T-helper 1 cell treated with Interleukin-12 subunit alpha and Interleukin-12 subunit beta and Interleukin-4 antibody, amounts not matched to agents 30 ng/mL and 1 ng/mL, for 36 hours (primary cell): ENCODE data around the gene WNK2. TPM values are rescaled to one million over a fixed set of nuclear protein-coding genes. Genes with fewer than 3 reads are reported as not detected.

Experiments used
- intact Hi-C: fragments of 100-400 bp; cut with micrococcal nuclease; formaldehyde crosslinking; loops from one replicate; pipeline ENCODE4 v1.15.1; 2024
- total RNA-seq: library from RNA; stranded (reverse); gene quantifications from 2 replicates; pipeline ENCODE4 v1.2.3, GENCODE V29; 2022

The WNK2 gene
- total RNA-seq, 1 donor from 2014 or later, result 0.22 TPM

- intact Hi-C loops, result no loop called here
Observed at GRCh38 chr9:93252781-93253530, 69.0 kb downstream of the WNK2 start.

DNA sequence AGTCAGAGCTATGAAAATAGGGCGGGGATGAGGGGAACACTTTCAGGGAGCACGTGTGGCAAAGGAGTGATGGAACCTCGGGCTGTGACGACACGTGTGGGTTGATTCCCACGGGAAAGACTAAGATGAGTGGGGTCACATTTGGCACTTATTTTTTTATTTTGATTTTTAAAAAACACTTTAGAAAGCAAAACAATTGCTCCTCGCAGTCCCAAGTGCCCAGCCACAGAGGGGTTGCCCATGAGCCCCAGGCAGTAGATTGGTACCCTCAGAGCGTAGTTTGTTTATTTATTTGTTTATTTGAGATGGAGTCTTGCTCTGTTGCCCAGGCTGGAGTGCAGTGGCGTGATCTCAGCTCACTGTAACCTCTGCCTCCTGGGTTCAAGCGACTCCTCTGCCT lies 69.7 kb downstream of the WNK2 start:
- intact Hi-C loops, result no loop called here

- intact Hi-C loops, result no loop called here
Observed at GRCh38 chr9:93254061-93254481, 70.1 kb downstream of the WNK2 start.

- intact Hi-C loops, result no loop called here
Observed at GRCh38 chr9:93254806-93255493, 71.0 kb downstream of the WNK2 start.

DNA sequence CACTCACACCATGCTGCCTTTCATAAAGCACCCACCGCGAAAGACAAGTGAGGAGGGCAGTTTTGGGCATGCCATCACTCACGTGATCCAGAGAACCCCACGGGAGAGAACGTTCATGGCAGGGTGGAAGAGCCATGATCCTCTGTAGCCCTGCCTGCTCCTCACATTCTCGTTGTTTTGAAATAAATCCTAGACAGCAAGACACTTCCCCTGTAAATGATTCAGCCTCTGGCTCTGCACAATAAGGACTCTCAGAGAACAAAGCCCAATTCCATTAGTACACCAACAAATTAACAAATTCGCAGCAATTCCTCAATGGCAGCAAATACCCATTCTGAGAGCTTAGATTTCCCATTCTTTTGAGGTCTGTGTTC lies 71.5 kb downstream of the WNK2 start:
- intact Hi-C loops, result no loop called here

DNA sequence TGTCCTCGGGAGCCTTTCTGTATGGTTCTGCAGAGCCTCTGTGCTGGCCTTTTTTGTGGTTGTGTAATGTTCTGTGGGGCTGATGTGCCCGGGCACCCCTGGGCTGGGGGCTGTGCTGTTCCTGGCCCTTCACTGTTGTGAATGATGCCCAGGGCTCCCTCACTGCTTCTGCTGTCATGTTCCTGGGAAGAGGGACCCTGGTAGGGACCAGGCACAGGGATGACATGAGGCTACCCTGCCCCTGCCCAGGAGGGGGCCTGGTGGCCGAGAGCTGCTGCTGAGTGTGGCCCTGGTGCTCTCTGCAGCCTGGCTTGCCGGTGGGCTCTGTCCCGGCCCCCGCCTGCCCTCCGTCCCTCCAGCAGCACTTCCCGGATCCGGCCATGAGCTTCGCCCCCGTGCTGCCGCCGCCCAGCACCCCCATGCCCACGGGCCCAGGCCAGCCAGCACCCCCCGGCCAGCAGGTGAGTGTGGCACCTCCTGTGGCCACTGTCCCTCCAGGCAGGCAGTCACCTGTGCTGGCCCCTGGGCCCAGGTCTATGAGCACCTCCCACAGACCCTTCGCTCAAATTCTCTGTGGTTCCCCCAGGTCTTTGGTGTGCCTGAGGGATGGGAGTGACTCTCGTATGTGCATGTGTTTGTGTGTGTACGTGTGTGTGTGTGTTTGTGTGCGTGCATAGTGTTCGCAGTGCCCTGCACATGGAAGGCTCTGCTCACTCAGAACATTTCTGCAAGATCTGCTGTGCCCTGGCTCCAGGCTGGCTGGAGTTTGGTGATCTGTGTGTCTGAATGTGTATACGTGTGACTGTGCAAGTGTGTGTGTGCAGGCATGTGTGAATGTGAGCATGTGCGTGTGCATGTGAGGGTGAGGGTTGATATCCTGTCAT lies 72.3 kb downstream of the WNK2 start:
- intact Hi-C loops, result no loop called here

GRCh38 chr9:93256878-93257807 lies 73.2 kb downstream of the WNK2 start:
- intact Hi-C loops, result no loop called here

GRCh38 chr9:93257808-93258331 lies 73.9 kb downstream of the WNK2 start:
- intact Hi-C loops, result no loop called here

DNA sequence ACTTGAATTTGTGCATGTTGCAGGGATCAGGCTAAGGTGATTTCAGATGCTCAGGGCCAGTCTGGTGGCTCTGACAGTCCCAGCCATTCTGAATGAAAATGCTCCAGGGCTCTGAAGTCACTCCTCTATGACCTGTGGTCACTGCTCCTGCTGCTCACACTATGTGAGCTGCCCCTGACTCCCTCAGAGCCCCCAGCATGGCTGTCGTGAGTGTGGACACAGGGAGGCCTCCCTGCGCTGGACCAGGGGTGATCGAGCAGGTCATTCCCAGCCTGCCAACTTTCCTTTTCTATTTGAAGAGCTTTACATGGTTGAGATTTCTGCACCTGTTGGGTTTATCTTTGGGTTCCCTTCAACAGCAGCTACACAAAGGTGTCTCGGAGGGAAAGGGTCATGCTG lies 74.5 kb downstream of the WNK2 start:
- intact Hi-C loops, result no loop called here

DNA sequence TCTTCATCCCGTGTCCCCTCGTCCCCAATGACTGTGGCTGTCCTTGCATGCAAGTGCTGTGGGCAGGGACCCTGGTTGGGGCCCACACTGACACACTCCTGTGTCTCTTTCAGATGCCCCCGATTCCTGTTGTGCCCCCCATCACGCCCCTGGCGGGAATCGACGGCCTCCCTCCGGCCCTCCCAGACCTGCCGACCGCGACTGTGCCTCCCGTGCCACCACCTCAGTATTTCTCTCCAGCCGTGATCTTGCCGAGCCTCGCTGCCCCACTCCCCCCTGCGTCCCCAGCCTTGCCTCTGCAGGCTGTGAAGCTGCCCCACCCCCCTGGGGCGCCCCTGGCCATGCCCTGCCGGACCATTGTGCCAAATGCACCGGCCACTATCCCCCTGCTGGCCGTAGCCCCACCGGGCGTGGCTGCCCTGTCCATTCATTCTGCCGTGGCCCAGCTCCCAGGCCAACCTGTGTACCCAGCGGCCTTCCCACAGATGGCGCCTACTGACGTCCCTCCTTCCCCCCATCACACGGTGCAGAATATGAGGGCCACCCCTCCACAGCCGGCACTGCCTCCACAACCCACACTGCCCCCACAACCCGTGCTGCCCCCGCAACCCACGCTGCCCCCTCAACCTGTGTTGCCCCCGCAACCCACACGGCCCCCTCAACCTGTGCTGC lies 75.0 kb downstream of the WNK2 start:
- intact Hi-C loops, result no loop called here

GRCh38 chr9:93259490-93260262 lies 75.7 kb downstream of the WNK2 start:
- intact Hi-C loops, result no loop called here

GRCh38 chr9:93260263-93261066 lies 76.5 kb downstream of the WNK2 start:
- intact Hi-C loops, result no loop called here

DNA sequence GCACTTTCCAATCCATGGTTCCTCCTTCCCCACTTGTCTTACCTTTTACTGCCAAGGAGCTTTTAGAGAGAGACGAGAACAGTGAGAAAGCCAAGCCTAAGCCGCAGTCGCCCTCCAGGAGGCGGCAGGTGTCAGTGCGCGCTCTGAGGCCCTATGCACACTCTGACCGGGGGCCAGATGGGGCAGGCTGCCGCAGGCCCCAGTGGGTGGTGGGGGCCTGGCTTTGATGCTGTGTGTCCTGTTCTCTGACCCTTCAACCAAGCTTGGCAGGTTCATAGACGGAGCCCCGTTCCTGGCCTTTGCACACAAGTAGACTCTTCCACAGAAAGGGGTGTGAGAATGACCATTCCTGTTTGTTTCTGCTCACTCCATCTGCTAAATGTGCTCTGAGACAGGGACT lies 77.3 kb downstream of the WNK2 start:
- intact Hi-C loops, result no loop called here

DNA sequence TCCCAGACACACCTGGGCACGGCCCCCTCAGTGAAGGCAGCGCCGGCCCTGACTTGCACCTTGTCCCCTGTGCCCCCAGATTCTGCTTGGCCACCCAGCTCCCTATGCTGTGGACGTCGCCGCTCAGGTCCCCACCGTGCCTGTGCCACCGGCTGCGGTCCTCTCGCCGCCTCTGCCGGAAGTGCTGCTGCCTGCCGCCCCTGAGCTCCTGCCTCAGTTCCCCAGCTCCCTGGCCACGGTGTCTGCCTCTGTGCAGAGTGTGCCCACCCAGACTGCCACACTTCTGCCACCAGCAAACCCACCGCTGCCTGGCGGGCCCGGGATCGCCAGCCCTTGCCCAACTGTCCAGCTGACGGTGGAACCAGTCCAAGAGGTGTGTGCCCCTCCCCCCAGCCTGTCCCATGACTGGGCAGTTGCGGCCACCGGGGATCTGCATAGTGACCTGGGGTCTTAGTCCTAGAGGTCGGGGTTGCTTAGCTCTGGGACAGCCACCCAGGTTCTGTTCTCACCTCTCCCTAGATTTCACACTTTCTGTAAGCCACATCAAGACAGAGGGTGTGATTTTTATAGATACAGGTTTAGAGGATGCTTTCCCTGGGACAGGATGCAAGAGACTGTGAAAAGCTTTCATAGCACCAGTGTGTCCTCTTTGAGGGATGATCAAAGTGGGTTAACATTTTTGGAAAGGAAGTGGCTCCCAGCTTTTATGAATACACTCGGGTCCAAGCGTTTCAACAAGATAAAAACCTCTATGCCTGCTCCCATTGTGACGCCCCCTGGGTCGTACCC lies 78.0 kb downstream of the WNK2 start:
- intact Hi-C loops, result no loop called here

DNA sequence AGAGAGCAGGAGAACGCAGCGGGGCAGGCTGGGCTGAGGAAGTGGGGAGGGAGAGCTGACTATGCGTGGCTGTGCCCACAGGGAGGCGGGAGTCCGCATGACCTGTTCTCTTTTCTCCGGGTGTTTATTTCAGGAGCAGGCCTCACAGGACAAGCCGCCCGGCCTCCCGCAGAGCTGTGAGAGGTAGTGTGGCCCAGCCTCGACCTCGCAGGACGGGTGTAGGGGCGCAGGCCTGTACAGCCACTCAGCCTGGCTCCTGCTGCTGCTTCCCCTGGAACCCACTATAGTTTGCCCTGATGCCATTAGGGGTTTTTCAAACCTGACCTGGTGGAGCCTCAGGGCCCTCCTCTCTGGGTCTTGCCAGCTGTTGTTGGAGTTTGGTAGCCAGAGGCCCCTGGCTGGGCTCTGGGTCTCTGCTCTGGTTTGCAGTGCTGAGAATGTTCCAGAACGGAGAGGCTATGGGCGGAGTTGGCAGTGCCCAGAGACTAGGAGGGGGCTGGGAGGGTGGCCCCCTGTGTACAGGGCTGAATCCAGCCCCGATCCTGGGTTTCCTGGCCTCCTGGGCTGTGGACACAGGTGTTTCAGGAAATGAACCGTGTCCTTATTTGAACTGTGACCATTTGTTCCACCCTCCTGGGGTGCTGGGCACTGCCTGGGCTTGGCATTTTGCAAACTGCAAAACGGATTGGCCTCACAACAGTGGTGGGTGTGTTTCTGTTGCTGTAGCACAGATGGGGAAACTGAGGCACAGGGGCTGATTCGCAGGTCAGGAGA lies 78.8 kb downstream of the WNK2 start:
- intact Hi-C loops, result no loop called here

DNA sequence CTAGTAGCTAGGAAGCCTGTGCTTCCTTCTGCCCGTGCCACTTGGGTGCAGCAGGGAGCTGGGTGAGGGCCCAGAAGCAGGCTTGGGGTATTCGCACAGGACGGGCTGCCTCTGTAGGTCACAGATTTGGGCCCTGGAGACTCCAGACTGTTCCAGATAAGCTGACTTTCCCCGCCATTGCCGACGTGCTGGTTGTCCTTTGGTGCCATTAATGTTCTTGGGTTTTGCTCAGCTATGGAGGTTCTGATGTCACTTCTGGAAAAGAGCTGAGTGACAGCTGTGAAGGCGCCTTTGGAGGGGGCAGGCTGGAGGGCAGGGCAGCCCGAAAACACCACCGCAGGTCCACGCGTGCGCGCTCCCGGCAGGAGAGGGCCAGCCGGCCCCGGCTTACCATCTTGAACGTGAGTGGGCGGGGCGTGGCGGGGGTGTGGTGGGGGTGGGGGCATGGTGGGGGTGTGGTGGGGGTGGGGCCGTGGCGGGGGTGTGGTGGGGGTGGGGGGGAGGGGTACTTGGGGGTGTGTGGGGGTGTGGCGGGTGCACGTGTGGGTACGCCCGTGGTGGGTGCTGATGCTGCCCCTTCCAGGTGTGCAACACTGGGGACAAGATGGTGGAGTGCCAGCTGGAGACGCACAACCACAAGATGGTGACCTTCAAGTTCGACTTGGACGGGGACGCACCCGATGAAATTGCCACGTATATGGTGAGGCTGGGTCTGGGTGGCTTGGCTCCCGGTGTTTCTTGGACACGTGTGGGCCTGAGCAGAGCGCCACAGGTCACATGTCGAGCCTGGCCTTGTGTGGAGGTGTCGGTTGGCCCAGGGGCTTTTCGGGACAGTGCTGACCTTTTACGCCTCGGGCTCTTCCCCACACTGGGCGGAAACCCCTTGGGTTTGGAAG lies 79.6 kb downstream of the WNK2 start:
- intact Hi-C loops, result no loop called here
